IMR-90 (cell line): ENCODE data around the gene MCM5. TPM values are rescaled to one million over a fixed set of nuclear protein-coding genes. Genes with fewer than 3 reads are reported as not detected.

ENCODE experiments used
- ATAC-seq: fragments of 200-7000 bp; cut with Tn5 transposase; 2 replicates; pipeline ENCODE4 v1.9.1; 2020; ENCODE audit warnings: low read depth, mild to moderate bottlenecking, moderate library complexity
- BruUV-seq: library from RNA; stranded (reverse); fragments of 400-500 nt; replicated peaks from 2 replicates; lab custom pipeline; 2021; lab: Mats Ljungman, UMichigan
- CTCF ChIA-PET: fragments of 300-600 bp; formaldehyde crosslinking; extraction: SDS; loops from one replicate; lab custom pipeline; 2021; ENCODE audit warnings: antibody characterized with exemption; lab: Yijun Ruan, JAX
- POLR2A ChIA-PET: fragments of 300-600 bp; sonication (Branson Sonifier 250); formaldehyde crosslinking; loops from one replicate; lab custom pipeline; 2022; ENCODE audit warnings: antibody characterized with exemption; ENCODE audit not compliant: unreplicated experiment; lab: Charles Lee
- DNase-seq: peaks from one replicate; pipeline ENCODE4 v3.0.0; 2013
- H2AFZ ChIP-seq: replicated peaks from 2 replicates; pipeline ENCODE3; 2013; ENCODE audit warnings: low read length, mild to moderate bottlenecking; ENCODE audit not compliant: poor library complexity
- H2AK5ac ChIP-seq: 2 replicates; pipeline ENCODE4 v1.6.1; 2013; ENCODE audit warnings: low read depth, low read length, inconsistent platforms
- H2AK9ac ChIP-seq: replicated peaks from 2 replicates; pipeline ENCODE3; 2013; ENCODE audit warnings: mild to moderate bottlenecking, low read depth, low read length, moderate library complexity; ENCODE audit not compliant: poor library complexity
- H2BK120ac ChIP-seq: 2 replicates; pipeline ENCODE4 v1.6.1; 2013; ENCODE audit warnings: low read depth, low read length, inconsistent platforms
- H2BK15ac ChIP-seq: 3 replicates; pipeline ENCODE4 v1.6.1; 2013; ENCODE audit warnings: low read depth, low read length, inconsistent platforms
- H2BK20ac ChIP-seq: 2 replicates; pipeline ENCODE4 v1.6.1; 2013; ENCODE audit warnings: low read depth, mild to moderate bottlenecking, inconsistent platforms, low read length, moderate library complexity
- H2BK5ac ChIP-seq: 2 replicates; pipeline ENCODE4 v1.6.1; 2013; ENCODE audit warnings: mild to moderate bottlenecking, low read depth, low read length, inconsistent platforms; ENCODE audit not compliant: poor library complexity, severe bottlenecking
- H3K14ac ChIP-seq: replicated peaks from 2 replicates; pipeline ENCODE4 v1.6.1; 2013; ENCODE audit warnings: low read depth, low read length, inconsistent platforms
- H3K18ac ChIP-seq: 2 replicates; pipeline ENCODE4 v1.6.1; 2013; ENCODE audit warnings: low read depth, low read length, control low read depth
- H3K23ac ChIP-seq: 2 replicates; pipeline ENCODE4 v1.6.1; 2013; ENCODE audit warnings: low read depth, low read length, inconsistent platforms
- H3K27ac ChIP-seq: 2 replicates; pipeline ENCODE4 v1.5.1; 2013; ENCODE audit warnings: mild to moderate bottlenecking, control low read depth, low read length; ENCODE audit not compliant: insufficient read depth
- H3K27me3 ChIP-seq: 2 replicates; pipeline ENCODE4 v1.6.1; 2013; ENCODE audit warnings: low read length; ENCODE audit not compliant: control insufficient read depth, insufficient read depth
- H3K36me3 ChIP-seq: 2 replicates; pipeline ENCODE4 v1.6.1; 2013; ENCODE audit warnings: low read length, mixed read lengths; ENCODE audit not compliant: control insufficient read depth, insufficient read depth
- H3K4ac ChIP-seq: 2 replicates; pipeline ENCODE4 v1.6.1; 2013; ENCODE audit warnings: low read depth, low read length, inconsistent platforms
- H3K4me1 ChIP-seq: 2 replicates; pipeline ENCODE4 v1.6.1; 2013; ENCODE audit warnings: low read length, mixed read lengths; ENCODE audit not compliant: control insufficient read depth, insufficient read depth
- H3K4me2 ChIP-seq: 2 replicates; pipeline ENCODE4 v1.6.1; 2013; ENCODE audit warnings: low read depth, mild to moderate bottlenecking, control low read depth, low read length, moderate library complexity
- H3K4me3 ChIP-seq: 2 replicates; pipeline ENCODE4 v1.5.1; 2013; ENCODE audit warnings: low read depth, mild to moderate bottlenecking, control low read depth, low read length, moderate library complexity; ENCODE audit not compliant: insufficient read depth
- H3K56ac ChIP-seq: 2 replicates; pipeline ENCODE4 v1.6.1; 2013; ENCODE audit warnings: low read length, inconsistent platforms; ENCODE audit not compliant: insufficient read depth; ENCODE audit errors: extremely low read depth
- H3K79me1 ChIP-seq, 2 experiments: 2 replicates each; pipeline ENCODE4 v1.6.1; 2013; ENCODE audit warnings: low read length in 2 of 2, inconsistent platforms in 1 of 2, low read depth in 1 of 2
- H3K9ac ChIP-seq: 2 replicates; pipeline ENCODE4 v1.6.1; 2013; ENCODE audit warnings: low read depth, low read length, control low read depth
- H3K9me1 ChIP-seq: 2 replicates; pipeline ENCODE4 v1.6.1; 2013; ENCODE audit warnings: low read length, inconsistent platforms; ENCODE audit not compliant: insufficient read depth
- H3K9me3 ChIP-seq: 2 replicates; pipeline ENCODE4 v1.6.1; 2013; ENCODE audit warnings: low read length; ENCODE audit not compliant: control insufficient read depth, insufficient read depth
- H4K20me1 ChIP-seq: 2 replicates; pipeline ENCODE4 v1.6.1; 2013; ENCODE audit warnings: low read length, inconsistent platforms; ENCODE audit not compliant: insufficient read depth
- H4K5ac ChIP-seq: 2 replicates; pipeline ENCODE4 v1.6.1; 2013; ENCODE audit warnings: mild to moderate bottlenecking, low read depth, low read length, control low read depth
- H4K8ac ChIP-seq, 2 experiments: 2 replicates each; pipeline ENCODE4 v1.6.1; 2013; ENCODE audit warnings: low read depth in 2 of 2, low read length in 2 of 2, control low read depth in 1 of 2, inconsistent platforms in 1 of 2
- H4K91ac ChIP-seq: 2 replicates; pipeline ENCODE4 v1.6.1; 2013; ENCODE audit warnings: low read depth, low read length, inconsistent platforms; ENCODE audit not compliant: insufficient read depth
- BHLHE40 ChIP-seq: fragments of 150-350 bp; IDR thresholded peaks from 2 replicates; pipeline ENCODE4 v1.6.1; 2016; ENCODE audit warnings: mild to moderate bottlenecking, low read depth, low read length
- CEBPB ChIP-seq: IDR thresholded peaks from 2 replicates; pipeline ENCODE4 v1.6.1; 2012; ENCODE audit warnings: low read depth, low read length, improper control_type of control experiment
- CHD1 ChIP-seq: IDR thresholded peaks from 2 replicates; pipeline ENCODE4 v1.6.1; 2012; ENCODE audit warnings: low read depth, low read length, improper control_type of control experiment
- ELK1 ChIP-seq: fragments of 150-350 bp; IDR thresholded peaks from 2 replicates; pipeline ENCODE4 v1.6.1; 2016; ENCODE audit warnings: low read depth, mild to moderate bottlenecking, low read length, moderate library complexity, borderline replicate concordance
- FOS ChIP-seq: fragments of 150-350 bp; IDR thresholded peaks from 2 replicates; pipeline ENCODE4 v1.6.1; 2016; ENCODE audit warnings: low read depth, low read length
- MAFK ChIP-seq: IDR thresholded peaks from 2 replicates; pipeline ENCODE4 v1.6.1; 2012; ENCODE audit warnings: low read depth, low read length, improper control_type of control experiment
- MAZ ChIP-seq: IDR thresholded peaks from 2 replicates; pipeline ENCODE4 v1.6.1; 2012; ENCODE audit warnings: low read depth, mild to moderate bottlenecking, low read length, improper control_type of control experiment, moderate library complexity, borderline replicate concordance
- MXI1 ChIP-seq: IDR thresholded peaks from 2 replicates; pipeline ENCODE4 v1.6.1; 2012; ENCODE audit warnings: low read depth, mild to moderate bottlenecking, low read length, moderate library complexity, borderline replicate concordance
- NFE2L2 ChIP-seq: fragments of 150-350 bp; IDR thresholded peaks from 2 replicates; pipeline ENCODE4 v1.6.1; 2016; ENCODE audit warnings: low read depth, mild to moderate bottlenecking, low read length
- RAD21 ChIP-seq: IDR thresholded peaks from 2 replicates; pipeline ENCODE4 v1.6.1; 2012; ENCODE audit warnings: low read length, improper control_type of control experiment
- RCOR1 ChIP-seq: IDR thresholded peaks from 2 replicates; pipeline ENCODE4 v1.6.1; 2012; ENCODE audit warnings: mild to moderate bottlenecking, low read length, improper control_type of control experiment; ENCODE audit not compliant: insufficient replicate concordance
- RFX5 ChIP-seq: IDR thresholded peaks from 2 replicates; pipeline ENCODE4 v1.8.0; 2012; ENCODE audit warnings: low read depth, mild to moderate bottlenecking, low read length, moderate library complexity
- WGBS, 2 experiments: methylation state at CpG; one replicate each; pipeline versions ENCODE4 v1.1.5 to v1.1.7; 2013; ENCODE audit warnings: missing lambda C conversion rate in 2 of 2; ENCODE audit not compliant: insufficient read length in 1 of 2; ENCODE audit errors: extremely low coverage in 2 of 2; 5-methylcytosine and 5-hydroxymethylcytosine counted together
- dilution Hi-C: fragments of 300-500 bp; cut with HindIII; formaldehyde crosslinking; loops from one replicate; pipeline ENCODE4 v1.14.3; 2018; ENCODE audit warnings: low sequenced_read_pairs; ENCODE audit not compliant: unreplicated experiment
- in situ Hi-C: fragments of 300-500 bp; cut with MboI; formaldehyde crosslinking; loops from 3 replicates; pipeline ENCODE4 v1.14.3; 2019; ENCODE audit warnings: low sequenced_read_pairs, inconsistent platforms, mixed read lengths
- intact Hi-C: fragments of 100-400 bp; cut with micrococcal nuclease; formaldehyde crosslinking; loops from 2 replicates; pipeline ENCODE4 v1.10.0; 2022
- polyA plus RNA-seq, 3 experiments: library from polyadenylated mRNA; depleted of rRNA; stranded (reverse); fragments of >200 nt; gene quantifications; 2 replicates each; pipeline ENCODE4 v1.2.3, GENCODE V29; 2012; ENCODE audit warnings: low replicate concordance in 1 of 3
- total RNA-seq: library from RNA; depleted of rRNA; stranded (reverse); fragments of >200 nt; gene quantifications from 2 replicates; pipeline ENCODE4 v1.2.3, GENCODE V29; 2012
- TF ChIP-seq, protein P1 (sequence below): fragments of 150-350 bp; IDR thresholded peaks from 2 replicates; pipeline ENCODE4 v1.6.1; 2017; ENCODE audit warnings: mild to moderate bottlenecking, antibody characterized with exemption, low read length, low read depth
- TF ChIP-seq, protein P2 (sequence below): conservative IDR thresholded peaks from 2 replicates; pipeline ENCODE4 v1.5.1; 2012; ENCODE audit warnings: mild to moderate bottlenecking, low read depth, low read length, improper control_type of control experiment

MCM5 gene
- total and polyA plus RNA-seq, 2 of the 4 experiments (the other 2 are of a cell fraction): 43.0 to 58.6 TPM

- CTCF ChIA-PET: no interaction called here
- Histone ChIP-seq H4K8ac (no peak overlapping the region), H3K9ac (no peak overlapping the region), H3K27ac (no peak overlapping the region), H2BK5ac (no peak overlapping the region), H4K20me1 (peaks cover 8% of the 10 kb centered on the region; the same call in 1 of the 2 replicates), H3K18ac (peak overlapping the region; percentile 62; the same call in 1 of the 2 replicates), H4K91ac (peak overlapping the region; percentile 45), H3K56ac (no peak overlapping the region), H3K23ac (no peak overlapping the region), H3K4me2 (no peak overlapping the region), H3K9me1 (peaks cover 24% of the 10 kb centered on the region; the same call in 1 of the 2 replicates), H3K4ac (peak overlapping the region; percentile 92; the same call in 1 of the 2 replicates), H3K4me1 (peaks cover 37% of the 10 kb centered on the region), H3K27me3 (no peaks in the 10 kb centered on the region), H2BK20ac (peak overlapping the region; percentile 61; the same call in 1 of the 2 replicates), H2AK5ac (peak overlapping the region; percentile 62; the same call in 1 of the 2 replicates), H3K4me3 (no peak overlapping the region), H2AK9ac (no peak overlapping the region), H3K36me3 (peaks cover 6% of the 10 kb centered on the region; the same call in 1 of the 2 replicates), H2BK15ac (peak overlapping the region; percentile 86; the same call in 2 of the 3 replicates), H4K5ac (peak overlapping the region; percentile 42), H2BK120ac (peak overlapping the region; percentile 74), H2AFZ (no peak overlapping the region), H3K79me1 (peaks cover 20 to 33% of the 10 kb centered on the region in 2 experiments), H3K9me3 (no peaks in the 10 kb centered on the region), H3K14ac (no peak overlapping the region; the same call in 1 of the 2 replicates)
- in situ Hi-C loops: no loop called here
- TF ChIP-seq CEBPB (no peak), MAZ (no peak), ELK1 (no peak), MXI1 (no peak), RAD21 (no peak), BHLHE40 (no peak), FOS (no peak), RFX5 (no peak), MAFK (no peak), RCOR1 (no peak), CHD1 (no peak), NFE2L2 (no peak)
- TF ChIP-seq, protein P1, sequence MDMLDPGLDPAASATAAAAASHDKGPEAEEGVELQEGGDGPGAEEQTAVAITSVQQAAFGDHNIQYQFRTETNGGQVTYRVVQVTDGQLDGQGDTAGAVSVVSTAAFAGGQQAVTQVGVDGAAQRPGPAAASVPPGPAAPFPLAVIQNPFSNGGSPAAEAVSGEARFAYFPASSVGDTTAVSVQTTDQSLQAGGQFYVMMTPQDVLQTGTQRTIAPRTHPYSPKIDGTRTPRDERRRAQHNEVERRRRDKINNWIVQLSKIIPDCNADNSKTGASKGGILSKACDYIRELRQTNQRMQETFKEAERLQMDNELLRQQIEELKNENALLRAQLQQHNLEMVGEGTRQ: no peak
- TF ChIP-seq, protein P2, sequence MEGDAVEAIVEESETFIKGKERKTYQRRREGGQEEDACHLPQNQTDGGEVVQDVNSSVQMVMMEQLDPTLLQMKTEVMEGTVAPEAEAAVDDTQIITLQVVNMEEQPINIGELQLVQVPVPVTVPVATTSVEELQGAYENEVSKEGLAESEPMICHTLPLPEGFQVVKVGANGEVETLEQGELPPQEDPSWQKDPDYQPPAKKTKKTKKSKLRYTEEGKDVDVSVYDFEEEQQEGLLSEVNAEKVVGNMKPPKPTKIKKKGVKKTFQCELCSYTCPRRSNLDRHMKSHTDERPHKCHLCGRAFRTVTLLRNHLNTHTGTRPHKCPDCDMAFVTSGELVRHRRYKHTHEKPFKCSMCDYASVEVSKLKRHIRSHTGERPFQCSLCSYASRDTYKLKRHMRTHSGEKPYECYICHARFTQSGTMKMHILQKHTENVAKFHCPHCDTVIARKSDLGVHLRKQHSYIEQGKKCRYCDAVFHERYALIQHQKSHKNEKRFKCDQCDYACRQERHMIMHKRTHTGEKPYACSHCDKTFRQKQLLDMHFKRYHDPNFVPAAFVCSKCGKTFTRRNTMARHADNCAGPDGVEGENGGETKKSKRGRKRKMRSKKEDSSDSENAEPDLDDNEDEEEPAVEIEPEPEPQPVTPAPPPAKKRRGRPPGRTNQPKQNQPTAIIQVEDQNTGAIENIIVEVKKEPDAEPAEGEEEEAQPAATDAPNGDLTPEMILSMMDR: no peak
- intact Hi-C loops: no loop called here
- BruUV-seq: no TSS peak
- dilution Hi-C loops: no loop called here
- no CpG with 5 or more reads among the region's 3 CpGs for WGBS, 2 experiments
- POLR2A ChIA-PET: no interaction called here
- DNase-seq: no peak
- ATAC-seq: no peak
These were observed 21.3 kb upstream of the MCM5 start for GRCh38 chr22:35378621-35379020.
